NCI-H1092 (cell line): Measurements from ENCODE around the gene PINK1.

Experiments
- DNase-seq: peaks from one replicate; lab custom pipeline; 2025; lab: John Stamatoyannopoulos, UW

PINK1 gene

DNA sequence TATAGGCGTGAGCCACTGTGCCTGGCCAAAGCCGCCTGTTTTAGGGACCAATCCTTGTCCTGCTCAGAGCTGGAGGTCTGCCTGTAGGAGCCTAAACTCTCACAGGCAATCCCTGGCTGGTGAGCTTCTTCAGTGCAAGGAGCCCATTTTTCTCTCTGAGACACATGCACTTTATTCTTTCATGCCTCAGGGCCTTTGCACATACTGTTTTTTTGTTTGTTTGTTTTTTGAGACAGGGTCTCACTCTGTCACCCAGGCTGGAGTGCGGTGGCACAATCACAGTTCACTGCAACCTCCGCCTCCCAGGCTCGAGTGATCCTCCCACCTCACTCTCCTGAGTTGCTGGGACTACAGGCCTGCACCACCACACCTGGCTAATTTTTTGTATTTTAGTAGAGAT lies 21.6 kb upstream of the PINK1 start:
- DNase-seq, result no peak

DNA sequence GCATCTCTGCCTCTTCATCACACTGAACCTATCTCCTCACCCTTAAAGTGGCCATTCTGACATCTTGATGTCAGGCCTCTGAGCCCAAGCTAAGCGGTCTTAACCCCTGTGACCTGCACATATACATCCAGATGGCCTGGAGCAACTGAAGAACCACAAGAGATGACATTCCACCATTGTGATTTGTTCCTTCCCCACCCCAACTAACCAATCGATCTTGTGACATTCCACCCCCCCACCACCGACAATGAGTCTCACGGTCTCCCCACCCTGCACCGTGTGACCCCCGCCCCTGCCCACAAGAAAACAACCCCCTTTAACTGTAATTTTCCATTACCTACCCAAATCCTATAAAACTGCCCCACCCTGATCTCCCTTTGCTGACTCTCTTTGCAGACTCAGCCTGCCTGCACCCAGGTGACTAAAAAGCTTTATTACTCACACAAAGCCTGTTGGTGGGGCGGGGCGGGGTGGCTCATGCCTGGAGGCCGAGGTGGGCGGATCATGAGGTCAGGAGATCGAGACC lies 21.0 kb upstream of the PINK1 start:
- no peak for DNase-seq

DNA sequence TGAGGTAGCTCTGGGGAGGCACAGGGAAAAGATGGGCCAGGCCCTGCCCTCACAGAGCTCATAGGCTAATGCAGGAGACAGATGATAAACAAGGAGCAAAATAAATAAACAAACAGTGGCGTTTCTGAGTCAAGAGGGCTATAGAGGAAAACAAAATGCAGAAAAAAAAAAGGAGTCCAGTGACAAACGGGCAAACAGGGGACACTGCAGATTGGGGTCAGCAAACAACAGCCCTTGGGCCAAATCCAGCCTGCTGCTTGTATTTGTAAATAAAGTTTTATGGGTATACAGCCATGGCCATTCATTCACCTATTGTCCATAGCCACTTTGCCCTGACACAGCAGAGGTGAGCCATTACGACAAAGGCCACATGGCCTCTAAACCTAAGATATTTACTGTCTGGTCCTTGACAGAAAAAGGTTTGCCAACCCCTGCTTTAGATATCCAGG lies 19.1 kb upstream of the PINK1 start:
- no peak for DNase-seq

DNA sequence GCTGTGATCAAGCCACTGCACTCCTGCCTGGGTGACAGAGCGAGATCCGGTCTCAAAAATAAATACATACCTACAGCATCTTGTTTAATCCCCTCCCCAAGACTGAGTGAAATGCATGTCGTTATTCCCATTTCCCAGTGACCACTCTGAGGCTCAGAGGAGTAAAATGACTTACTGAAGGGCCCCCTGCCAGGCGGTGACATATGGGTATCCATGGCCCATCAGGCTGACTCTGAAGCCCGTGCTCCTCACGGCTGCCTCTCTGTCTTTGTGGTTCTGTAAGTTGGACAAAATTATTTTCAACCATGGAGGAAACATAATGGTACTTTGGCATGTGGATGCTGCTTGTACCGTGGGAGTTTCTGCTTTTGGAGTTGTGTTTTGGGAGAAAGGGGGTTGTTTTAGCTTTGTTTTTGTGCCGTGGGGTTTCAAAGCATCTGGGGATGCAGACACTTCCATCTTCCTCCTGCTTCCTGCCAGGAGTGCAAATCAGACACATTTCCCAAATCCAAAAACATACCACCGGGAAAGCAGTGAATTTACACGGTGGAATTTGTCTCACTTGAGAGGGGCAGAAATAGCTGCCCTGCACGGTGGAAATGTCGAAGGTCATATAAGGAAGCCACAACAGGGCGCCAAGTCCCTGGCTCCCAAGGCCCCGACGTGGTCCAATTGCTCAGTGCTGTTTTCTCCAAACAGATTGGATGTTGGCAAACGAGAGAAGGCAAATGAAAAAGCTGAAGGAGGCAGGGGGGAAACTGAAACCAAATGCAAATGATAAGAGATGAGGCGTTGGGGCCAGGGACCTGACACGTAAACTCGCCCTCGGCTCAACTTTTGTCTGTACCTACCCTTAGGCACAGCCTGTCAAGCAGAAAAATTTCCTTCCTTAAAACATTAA lies 17.1 kb upstream of the PINK1 start:
- no peak for DNase-seq

DNA sequence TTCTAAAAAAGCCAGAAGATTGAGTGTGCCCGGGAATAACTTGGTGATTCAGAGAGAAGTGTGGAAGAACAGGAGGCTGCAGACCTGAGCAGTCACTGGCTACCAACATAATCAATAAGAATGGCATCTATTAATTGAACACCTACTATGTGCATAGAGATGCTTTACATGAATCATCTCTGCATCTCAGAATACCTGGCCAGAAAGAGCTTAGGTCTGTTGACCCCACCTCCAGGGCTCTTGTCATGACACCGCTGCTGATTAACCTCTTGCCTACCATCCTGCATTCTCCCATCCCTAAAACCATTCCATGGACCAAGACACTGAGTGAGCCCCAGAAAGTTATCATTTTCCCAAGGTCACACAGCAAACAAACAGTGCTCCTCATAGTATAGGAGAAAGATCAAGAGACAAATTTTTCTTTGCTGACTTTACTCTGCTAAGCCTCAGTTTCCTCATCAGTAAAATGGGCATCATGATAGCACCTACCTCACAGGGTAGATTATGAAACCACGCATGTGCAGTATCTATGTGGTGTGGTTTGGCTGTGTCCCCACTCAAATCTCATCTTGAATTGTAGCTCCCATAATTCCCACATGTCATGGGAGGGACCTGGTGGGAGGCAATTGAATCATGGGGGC lies 16.3 kb upstream of the PINK1 start:
- no peak for DNase-seq

DNA sequence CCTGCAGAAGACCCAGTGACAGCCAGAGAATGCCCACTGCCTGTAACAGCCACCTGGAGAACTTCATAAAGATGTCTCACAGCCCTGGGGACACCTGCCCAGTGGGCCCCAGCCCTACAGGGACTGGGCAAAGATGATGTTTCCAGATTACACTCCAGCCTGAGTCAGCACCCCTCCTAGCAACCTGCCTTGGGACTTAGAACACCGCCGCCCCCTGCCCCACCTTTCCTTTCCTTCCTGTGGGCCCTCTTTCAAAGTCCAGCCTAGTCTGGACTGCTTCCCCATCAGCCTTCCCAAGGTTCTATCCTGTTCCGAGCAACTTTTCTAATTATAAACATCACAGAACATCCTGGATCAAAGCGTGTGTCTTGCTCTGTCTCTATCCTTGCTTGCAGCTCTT lies 14.7 kb upstream of the PINK1 start:
- no peak for DNase-seq

DNA sequence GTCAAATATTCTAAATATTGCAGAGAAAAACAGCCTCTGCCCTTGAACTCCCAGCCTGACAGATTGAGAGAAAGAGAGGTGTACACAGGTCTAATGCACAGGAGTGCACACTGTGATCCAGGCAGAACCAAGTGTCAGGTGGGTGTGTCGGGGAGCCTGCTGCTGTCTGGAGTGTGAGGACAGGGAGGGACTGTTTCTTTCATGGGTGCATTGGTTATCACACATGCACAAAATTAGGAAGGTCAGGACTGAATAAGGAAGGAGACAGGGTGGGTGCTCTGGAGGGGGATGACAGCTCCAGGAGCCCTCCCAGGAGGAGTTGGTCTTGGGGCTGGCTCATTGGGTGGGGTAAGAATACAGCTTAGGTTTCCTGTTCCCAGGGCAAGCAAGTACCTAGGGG lies 13.3 kb upstream of the PINK1 start:
- DNase-seq, result no peak

DNA sequence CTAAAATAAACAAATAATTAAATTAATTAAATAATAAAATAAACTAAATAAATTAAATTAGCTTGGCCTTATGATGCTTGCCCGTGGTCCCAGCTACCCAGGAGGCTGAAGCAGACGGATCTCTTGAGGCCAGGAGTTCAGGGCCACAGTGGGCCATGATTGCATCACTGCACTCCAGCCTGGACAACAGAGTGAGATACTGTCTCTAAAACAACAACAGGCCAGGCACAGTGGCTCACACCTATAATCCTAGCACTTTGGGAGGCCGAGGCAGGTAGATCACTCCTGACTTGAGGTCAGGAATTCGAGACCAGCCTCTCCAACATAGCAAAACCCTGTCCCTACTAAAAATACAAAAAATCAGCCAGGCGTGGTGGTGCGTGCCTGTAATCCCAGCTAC lies 12.2 kb upstream of the PINK1 start:
- DNase-seq, result no peak

DNA sequence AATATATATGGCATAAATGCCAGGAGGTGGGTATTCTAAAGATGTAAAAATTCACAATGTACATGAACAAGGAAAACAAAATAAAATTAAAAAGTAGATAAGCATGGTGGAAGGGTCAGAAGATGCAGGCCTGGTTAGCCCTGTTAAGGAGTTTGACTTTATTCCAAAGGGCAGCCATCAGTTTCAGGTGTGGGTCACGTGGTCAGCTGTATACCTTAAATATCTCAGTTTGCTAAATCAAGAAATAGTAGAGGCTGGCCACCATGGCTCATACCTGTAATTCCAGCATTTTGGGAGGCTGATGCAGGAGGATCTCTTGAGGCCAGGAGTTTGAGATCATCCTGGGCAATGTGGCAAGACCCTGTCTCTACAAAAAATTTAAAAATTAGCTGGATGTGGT lies 8.5 kb upstream of the PINK1 start:
- no peak for DNase-seq

DNA sequence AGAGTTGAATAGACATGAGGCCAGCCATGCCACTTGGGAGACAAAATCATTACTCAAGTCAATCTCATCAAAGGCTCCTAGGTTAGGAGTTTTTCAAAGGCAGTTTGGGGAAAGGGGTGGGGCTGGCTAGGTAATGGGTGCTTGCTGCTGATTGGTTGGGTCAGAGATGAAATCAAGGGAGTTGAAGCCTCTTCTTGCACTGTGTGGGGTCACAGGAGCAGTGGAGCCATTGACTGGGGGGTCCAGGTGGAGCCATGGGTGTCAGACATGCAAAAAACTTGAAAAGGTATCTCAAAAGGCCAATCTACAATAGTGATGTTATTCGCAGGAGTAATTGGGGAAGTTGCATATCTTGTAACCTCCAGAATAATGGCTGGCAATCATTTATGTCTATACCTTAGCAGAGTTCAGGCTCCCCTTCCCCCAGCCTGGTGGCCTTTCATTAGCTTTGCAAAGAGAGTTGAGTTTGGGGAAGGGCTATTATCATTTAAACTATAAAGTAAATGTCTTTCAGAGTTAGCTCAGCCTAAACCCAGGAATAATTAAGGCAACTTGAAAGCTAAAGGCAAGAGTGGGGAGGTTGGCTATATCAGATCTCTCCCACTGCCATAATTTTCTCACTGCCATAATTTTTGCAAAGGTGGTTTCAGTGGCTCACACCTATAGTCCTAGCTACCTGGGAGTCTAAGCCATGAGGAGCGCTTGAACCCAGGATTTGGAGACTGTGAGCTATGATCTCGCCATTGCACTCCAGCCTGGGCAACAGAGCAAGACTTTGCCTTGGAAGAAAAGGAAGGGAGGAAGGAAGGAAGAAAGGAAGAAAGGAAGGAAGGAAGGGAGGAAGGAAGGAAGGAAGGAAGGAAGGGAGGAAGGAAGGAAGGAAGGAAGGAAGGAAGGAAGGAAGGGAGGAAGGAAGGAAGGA lies 7.8 kb upstream of the PINK1 start:
- no peak for DNase-seq

DNA sequence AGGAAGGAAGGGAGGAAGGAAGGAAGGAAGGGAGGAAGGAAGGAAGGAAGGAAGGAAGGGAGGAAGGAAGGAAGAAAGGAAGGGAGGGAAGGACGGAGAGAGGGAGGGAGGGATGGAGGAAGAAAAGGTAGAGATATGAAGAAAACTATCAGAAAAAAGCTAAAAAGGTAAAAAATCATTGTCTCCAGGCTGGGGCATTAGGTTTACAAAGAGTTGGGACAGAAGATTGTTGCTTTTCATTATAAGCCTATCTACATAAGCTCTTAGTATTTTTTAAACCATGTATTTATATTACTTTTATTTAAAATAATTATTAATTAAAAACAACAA lies 7.2 kb upstream of the PINK1 start:
- DNase-seq, result no peak

DNA sequence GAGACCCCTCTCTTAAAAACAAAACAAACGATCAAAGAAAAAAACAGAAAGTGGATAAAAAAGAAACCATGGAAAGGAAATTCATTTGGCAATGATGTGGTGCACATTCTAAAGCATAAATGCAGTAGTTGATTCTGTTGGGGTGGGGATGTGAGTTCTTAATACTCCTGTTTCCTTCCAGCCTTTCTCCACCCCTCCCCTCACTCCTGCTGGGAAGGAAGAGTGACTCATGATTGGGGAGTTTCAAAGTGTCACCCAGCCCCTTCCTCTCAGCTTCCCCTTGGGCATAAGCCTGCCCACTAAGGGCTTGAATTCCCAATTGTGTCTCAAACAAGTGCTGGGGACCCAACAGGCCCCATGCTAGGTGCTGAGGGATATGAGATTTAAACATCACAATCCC lies 6.7 kb upstream of the PINK1 start:
- DNase-seq, result no peak

DNA sequence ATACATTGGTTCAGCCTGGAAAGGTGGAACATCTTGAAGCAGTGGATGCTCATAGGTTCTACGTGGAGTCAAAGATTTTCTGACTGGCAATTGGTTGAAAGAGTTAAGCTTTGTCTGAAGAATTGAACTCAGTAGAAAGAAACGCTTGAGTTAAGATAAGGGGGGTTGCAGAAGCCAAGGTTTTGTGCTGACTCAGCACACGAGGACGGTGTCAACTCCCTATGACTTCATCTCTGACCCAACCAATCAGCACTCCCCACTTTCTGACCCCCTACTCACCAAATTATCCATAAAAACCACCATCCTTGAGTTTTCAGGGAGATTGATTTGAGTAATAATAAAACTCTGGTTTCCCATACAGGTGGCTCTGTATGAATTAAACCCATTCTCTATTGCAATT lies 2.5 kb upstream of the PINK1 start:
- no peak for DNase-seq

DNA sequence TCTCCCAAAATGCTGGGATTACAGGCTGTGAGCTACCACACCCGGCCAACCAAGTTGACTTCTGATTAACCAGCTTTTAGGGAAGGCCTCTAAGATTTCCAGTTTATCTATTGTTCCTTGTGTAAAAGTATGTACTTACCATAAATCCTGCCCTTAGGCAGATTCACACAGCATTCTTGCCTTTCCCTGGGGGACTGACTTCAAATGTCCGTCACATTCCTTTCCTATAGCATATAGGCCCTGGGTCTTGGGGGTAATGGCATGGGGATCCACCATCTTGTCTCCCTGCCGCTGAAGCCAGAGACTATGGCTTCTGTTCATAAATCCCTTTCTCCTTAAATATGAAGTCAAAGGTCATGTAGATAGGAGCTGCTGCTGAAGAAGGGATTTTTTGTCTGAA lies 872 bp upstream of the PINK1 start:
- DNase-seq, result no peak

DNA sequence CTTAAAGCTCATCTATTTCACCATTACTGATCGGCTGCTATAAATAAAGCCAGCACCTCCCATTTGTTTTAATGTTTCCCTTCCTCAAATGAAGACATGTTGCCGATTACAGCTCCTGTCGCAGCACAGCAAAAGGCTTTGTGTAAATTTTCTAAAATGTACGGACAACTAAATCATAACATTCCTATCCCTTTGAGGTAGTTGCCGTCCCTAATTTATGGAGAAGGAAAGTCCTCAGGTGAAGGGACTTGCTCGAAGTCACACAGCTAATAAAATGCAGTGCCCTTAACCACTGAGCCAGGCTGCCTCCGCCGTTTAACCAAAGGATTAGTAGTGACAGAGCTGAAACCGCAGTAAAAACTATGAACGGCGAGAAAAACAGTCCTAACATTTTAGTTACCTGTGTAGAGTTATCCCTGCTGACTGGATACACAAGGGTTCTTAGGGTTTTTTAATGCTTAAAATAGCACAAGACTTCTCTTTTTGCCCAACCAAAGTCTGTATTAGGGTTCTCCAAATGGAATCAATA lies 871 bp downstream of the PINK1 start:
- no peak for DNase-seq

DNA sequence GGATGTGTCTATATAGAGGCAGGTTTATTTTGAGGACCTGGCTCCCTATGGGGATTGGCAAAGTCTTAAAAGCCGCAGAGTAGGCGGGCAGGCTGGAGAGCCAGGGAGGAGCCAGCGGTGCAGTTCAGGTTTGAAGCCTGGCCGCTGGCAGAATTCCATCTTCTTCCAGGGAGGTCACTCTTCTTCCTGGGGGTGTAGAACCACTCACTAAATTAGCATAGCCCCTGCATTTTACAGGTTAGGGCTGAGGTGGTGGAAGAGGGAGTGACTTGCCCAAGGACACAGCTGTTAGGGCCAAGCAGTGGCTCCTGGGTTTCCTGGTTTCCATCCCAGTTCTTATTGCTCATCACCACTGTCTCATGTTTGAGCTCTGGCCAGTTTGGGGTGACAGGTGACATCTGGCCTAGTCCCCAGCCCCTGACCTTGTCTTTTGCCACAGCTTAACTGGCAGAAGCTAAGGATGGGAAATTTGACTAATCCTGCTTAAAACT lies 1.4 kb downstream of the PINK1 start:
- no peak for DNase-seq

DNA sequence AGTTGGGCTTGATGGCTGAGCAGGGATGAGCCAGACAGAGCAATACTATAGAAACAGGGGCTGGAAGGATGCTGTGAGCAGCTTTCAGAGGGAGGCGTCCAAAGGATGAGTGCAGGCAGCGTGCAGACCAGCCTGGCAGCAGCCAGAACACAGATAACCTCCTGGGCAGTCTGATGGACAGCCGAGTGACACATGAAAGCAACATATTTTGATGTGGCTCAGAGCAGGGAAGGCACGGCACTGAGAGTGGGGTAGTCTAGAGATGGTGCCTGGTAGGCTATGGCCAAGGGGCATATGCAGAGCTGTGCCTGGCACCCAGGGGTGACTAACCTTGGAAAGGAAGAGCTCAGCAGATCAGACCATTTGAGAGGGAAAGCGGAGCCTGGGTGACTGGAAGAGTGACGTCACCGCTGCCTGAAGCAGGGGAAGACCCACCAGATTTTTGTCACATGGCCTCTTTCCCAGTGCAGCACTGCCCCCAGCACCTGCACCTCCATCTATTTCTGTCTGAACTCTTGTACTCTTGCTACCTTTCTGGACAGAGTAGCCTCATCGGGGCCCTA lies 3.6 kb downstream of the PINK1 start:
- no peak for DNase-seq

DNA sequence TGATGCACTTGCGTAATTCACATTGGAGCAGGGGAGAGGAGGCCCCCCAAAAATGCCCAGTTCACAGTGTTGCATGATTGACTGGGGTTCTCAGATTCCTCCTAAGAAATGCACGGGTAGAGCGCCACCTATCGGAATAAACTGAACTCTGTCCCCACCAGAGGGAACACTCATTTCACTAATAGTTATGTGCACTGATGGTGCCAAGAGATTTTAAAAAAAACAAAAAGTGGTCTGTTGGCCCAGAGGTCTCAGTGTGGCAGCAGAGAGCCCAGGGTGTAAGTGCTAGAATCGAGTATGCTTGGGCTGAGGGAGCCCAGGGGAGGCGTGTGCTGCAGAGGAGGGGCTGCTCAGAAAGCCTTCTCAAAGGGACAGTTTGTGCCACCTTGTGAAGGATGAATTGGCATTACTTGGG lies 6.9 kb downstream of the PINK1 start:
- peak; percentile 22 for DNase-seq

DNA sequence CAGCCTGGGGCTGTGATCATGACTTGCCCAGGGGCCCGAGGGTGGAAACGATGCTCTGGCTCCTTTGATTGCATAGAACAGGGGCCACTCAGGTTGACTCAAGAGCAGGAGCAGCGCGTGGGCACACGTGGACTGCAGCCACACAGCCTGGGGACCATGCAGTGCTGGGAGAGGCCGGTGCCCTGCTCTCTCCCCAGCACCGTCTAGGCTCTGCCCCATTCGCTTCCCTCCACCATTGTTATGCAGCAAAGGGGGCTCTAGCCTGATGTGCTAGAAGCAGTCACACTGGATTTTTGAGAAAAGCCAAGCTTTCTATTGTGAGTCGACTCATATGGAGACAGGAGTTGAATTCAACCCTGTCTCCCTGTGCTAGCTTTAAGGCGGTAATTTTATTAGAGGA lies 8.7 kb downstream of the PINK1 start:
- DNase-seq, result no peak

DNA sequence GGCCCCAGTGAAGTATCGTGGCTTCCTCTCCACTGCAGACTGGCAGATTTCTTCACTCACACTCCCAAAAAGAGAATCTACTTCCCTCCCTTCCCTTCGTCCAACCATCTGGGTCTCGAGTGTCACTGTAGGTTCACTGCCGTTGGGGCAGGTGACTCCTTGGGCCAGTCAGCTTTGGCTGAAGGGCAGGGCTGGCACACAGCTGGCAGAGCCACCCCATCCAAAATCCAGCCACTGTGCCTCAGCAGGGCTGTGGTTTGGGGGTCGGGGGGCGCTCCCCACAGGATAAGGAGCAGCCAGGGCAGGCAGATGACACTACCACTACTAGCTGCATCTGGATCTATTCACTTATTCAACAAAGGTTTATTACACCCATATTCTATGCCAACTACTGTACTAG lies 9.8 kb downstream of the PINK1 start:
- no peak for DNase-seq

DNA sequence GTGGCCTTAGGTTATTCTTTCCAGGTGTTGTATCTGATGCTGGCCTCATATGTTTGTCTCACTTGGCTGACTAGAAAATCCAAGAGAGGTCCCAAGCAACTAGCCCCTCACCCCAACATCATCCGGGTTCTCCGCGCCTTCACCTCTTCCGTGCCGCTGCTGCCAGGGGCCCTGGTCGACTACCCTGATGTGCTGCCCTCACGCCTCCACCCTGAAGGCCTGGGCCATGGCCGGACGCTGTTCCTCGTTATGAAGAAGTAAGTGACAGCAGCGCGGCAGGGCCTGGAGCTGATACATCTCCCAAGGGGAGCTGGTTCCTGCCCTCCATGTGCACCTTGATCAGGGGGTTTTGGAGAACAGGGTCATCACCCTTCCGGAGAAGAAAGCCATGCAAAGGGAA lies 11.2 kb downstream of the PINK1 start:
- no peak for DNase-seq

DNA sequence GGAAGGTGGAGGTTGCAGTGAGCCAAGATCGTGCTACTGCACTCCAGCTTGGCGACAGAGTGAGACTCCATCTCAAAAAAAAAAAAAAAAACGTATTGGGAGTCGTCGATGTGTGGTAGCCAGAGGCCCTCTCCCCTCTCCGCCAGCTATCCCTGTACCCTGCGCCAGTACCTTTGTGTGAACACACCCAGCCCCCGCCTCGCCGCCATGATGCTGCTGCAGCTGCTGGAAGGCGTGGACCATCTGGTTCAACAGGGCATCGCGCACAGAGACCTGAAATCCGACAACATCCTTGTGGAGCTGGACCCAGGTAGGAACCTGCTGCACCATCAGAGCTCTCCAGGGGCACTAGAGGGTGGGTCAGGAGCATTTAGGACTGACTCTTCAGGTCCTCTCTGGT lies 12.2 kb downstream of the PINK1 start:
- no peak for DNase-seq
